ENCODE measurements around the gene WDR12.
"Not testable (repeated sequence)": the region's sequence is repeated elsewhere in the genome, so short reads cannot be mapped to it uniquely, and the experiment has no call there.

The WDR12 gene

GRCh38 chr2:202909394-202910192, 1.9 kb downstream of the WDR12 start:
- no peak overlapping the region for H3K27ac ChIP-seq
- in situ Hi-C loops (cut with HindIII; ENCODE audit: low pct_ligation_motif_present, low sequenced_read_pairs): no loop called here
- no peak for DNase-seq

GRCh38 chr2:202908186-202908585, 3.3 kb downstream of the WDR12 start:
- Histone ChIP-seq H3K36me3 (replicated peaks) (peaks cover 5% of the 10 kb centered on the region), H3K27ac (no peak overlapping the region), H3K27me3 (replicated peaks) (no peaks in the 10 kb centered on the region), H3K4me3 (ENCODE audit: low read depth, low read length) (no peak overlapping the region)
- no peak for TF ChIP-seq CTCF (IDR thresholded peaks at IDR 0.05; ENCODE audit: low read depth, low read length, missing control alignments)
- in situ Hi-C loops (cut with HindIII; ENCODE audit: low pct_ligation_motif_present, low sequenced_read_pairs): no loop called here
- DNase-seq: no peak

More at GRCh38 chr2:202909394-202910192, 1.9 kb downstream of the WDR12 start:
- H3K27me3 ChIP-seq (replicated peaks): no peaks in the 10 kb centered on the region
- peaks cover 5% of the 10 kb centered on the region for H3K36me3 ChIP-seq (replicated peaks)
- TF ChIP-seq CTCF (IDR thresholded peaks at IDR 0.05; ENCODE audit: low read depth, low read length, missing control alignments): no peak
- peak overlapping the region; percentile 99 for H3K4me3 ChIP-seq (ENCODE audit: low read depth, low read length)

GRCh38 chr2:202905507-202905906, 6.0 kb downstream of the WDR12 start:
- H3K36me3 ChIP-seq (replicated peaks): not testable (repeated sequence)

GRCh38 chr2:202885190-202885589, 26.3 kb downstream of the WDR12 start:
- H3K27ac ChIP-seq: no peak overlapping the region
- no peak for DNase-seq
- H3K36me3 ChIP-seq (replicated peaks): peaks cover 34% of the 10 kb centered on the region
- TF ChIP-seq CTCF (IDR thresholded peaks at IDR 0.05; ENCODE audit: low read depth, low read length, missing control alignments): no peak
- no peaks in the 10 kb centered on the region for H3K27me3 ChIP-seq (replicated peaks)
- in situ Hi-C loops (cut with HindIII; ENCODE audit: low pct_ligation_motif_present, low sequenced_read_pairs): no loop called here
- no peak overlapping the region for H3K4me3 ChIP-seq (ENCODE audit: low read depth, low read length)

More at GRCh38 chr2:202905507-202905906, 6.0 kb downstream of the WDR12 start:
- in situ Hi-C loops (cut with HindIII; ENCODE audit: low pct_ligation_motif_present, low sequenced_read_pairs); DNase-seq; H3K27ac ChIP-seq; H3K4me3 ChIP-seq (ENCODE audit: low read depth, low read length); H3K27me3 ChIP-seq (replicated peaks): not testable (repeated sequence)

GRCh38 chr2:202883987-202884675, 27.3 kb downstream of the WDR12 start:
- Histone ChIP-seq H3K27ac (no peak overlapping the region), H3K4me3 (ENCODE audit: low read depth, low read length) (no peak overlapping the region), H3K36me3 (replicated peaks) (peaks cover 35% of the 10 kb centered on the region), H3K27me3 (replicated peaks) (no peaks in the 10 kb centered on the region)
- in situ Hi-C loops (cut with HindIII; ENCODE audit: low pct_ligation_motif_present, low sequenced_read_pairs): no loop called here
- peak; percentile 44 for TF ChIP-seq CTCF (IDR thresholded peaks at IDR 0.05; ENCODE audit: low read depth, low read length, missing control alignments)
- DNase-seq: peak; percentile 13

GRCh38 chr2:202881570-202881969, 29.9 kb downstream of the WDR12 start:
- Histone ChIP-seq H3K27ac (no peak overlapping the region), H3K27me3 (replicated peaks) (no peaks in the 10 kb centered on the region), H3K36me3 (replicated peaks) (peaks cover 28% of the 10 kb centered on the region), H3K4me3 (ENCODE audit: low read depth, low read length) (no peak overlapping the region)
- in situ Hi-C loops (cut with HindIII; ENCODE audit: low pct_ligation_motif_present, low sequenced_read_pairs): no loop called here
- no peak for DNase-seq
- no peak for TF ChIP-seq CTCF (IDR thresholded peaks at IDR 0.05; ENCODE audit: low read depth, low read length, missing control alignments)

All from brain microvascular endothelial cell (primary cell).